Fibroblast of pulmonary artery (primary cell): ENCODE results near the gene EYA2.
"Not testable (repeated sequence)": the region's sequence is repeated elsewhere in the genome, so short reads cannot be mapped to it uniquely, and the experiment has no call there.

ENCODE experiments used
- DNase-seq: peaks from one replicate; pipeline ENCODE4 v3.0.0-alpha.2; 2010; ENCODE audit warnings: low read depth
- H3K4me3 ChIP-seq: replicated peaks from 2 replicates; pipeline ENCODE4 v1.5.1; 2011; ENCODE audit warnings: low read depth, mild to moderate bottlenecking, control low read depth, low read length, moderate library complexity
- CTCF ChIP-seq: IDR thresholded peaks from 2 replicates; pipeline ENCODE4 v1.5.1; 2011; ENCODE audit warnings: mild to moderate bottlenecking, control low read depth, low read length, inconsistent platforms; ENCODE audit errors: missing control alignments

Gene EYA2

GRCh38 chr20:46953596-46953995, 59.0 kb downstream of the EYA2 start:
- no peak for DNase-seq
- TF ChIP-seq CTCF, result no peak
- no peak overlapping the region for H3K4me3 ChIP-seq

GRCh38 chr20:46954490-46955038, 59.9 kb downstream of the EYA2 start:
- peak; percentile 78 for DNase-seq
- no peak overlapping the region for H3K4me3 ChIP-seq
- no peak for TF ChIP-seq CTCF

GRCh38 chr20:46955601-46956556, 61.2 kb downstream of the EYA2 start:
- no peak for DNase-seq
- H3K4me3 ChIP-seq, result no peak overlapping the region
- no peak for TF ChIP-seq CTCF

GRCh38 chr20:46959081-46959692, 64.5 kb downstream of the EYA2 start:
- no peak overlapping the region for H3K4me3 ChIP-seq
- DNase-seq, result peak; percentile 81
- no peak for TF ChIP-seq CTCF

- TF ChIP-seq CTCF, result no peak
These were observed 65.2 kb downstream of the EYA2 start for GRCh38 chr20:46959821-46960220.

GRCh38 chr20:46960536-46960935, 65.9 kb downstream of the EYA2 start:
- no peak for DNase-seq
- no peak for TF ChIP-seq CTCF
- no peak overlapping the region for H3K4me3 ChIP-seq

More at GRCh38 chr20:46959821-46960220, 65.2 kb downstream of the EYA2 start:
- no peak for DNase-seq
- H3K4me3 ChIP-seq, result no peak overlapping the region

GRCh38 chr20:46961968-46962367, 67.3 kb downstream of the EYA2 start:
- H3K4me3 ChIP-seq, DNase-seq: not testable (repeated sequence)
